AG04449 (cell line): ENCODE measurements around the gene CDHR2.

ENCODE experiments used
- CTCF ChIA-PET: fragments of 350-600 bp; formaldehyde crosslinking; extraction: SDS; loops from one replicate; lab custom pipeline; 2021; ENCODE audit warnings: antibody characterized with exemption; lab: Yijun Ruan, JAX
- POLR2A ChIA-PET: fragments of 400-600, 350-600 bp; formaldehyde crosslinking; extraction: SDS; loops from one replicate; lab custom pipeline; 2020; ENCODE audit warnings: antibody characterized with exemption, inconsistent platforms; lab: Yijun Ruan, JAX
- DNase-seq: peaks from one replicate; pipeline ENCODE4 v3.0.0-alpha.2; 2010; ENCODE audit warnings: low read depth, low spot score
- H3K4me3 ChIP-seq: 2 replicates; pipeline ENCODE4 v1.5.1; 2011; ENCODE audit warnings: low read depth, mild to moderate bottlenecking, control low read depth, low read length
- CTCF ChIP-seq: IDR thresholded peaks from one replicate; pipeline ENCODE4 v1.5.1; 2011; ENCODE audit warnings: mild to moderate bottlenecking, moderate library complexity, low read length, control low read depth, inconsistent platforms; ENCODE audit not compliant: insufficient read depth; ENCODE audit errors: missing control alignments

Gene CDHR2

GRCh38 chr5:176530393-176530982 lies 18.7 kb upstream of the CDHR2 start:
- H3K4me3 ChIP-seq = no peak overlapping the region
- TF ChIP-seq CTCF = no peak
- no peak for DNase-seq
- ChIA-PET POLR2A (no interaction called here), CTCF (no interaction called here)

- CTCF ChIA-PET = interaction anchor here (1.1 kb wide), 1 partner anchor 83 kb away, joined by 3 read pairs; the partner anchor contains the start of gene FAF2
- H3K4me3 ChIP-seq = no peak overlapping the region
- POLR2A ChIA-PET = no interaction called here
- TF ChIP-seq CTCF = no peak
- DNase-seq = no peak
Observed at GRCh38 chr5:176530983-176531901, 17.9 kb upstream of the CDHR2 start.

GRCh38 chr5:176531902-176532493 lies 17.1 kb upstream of the CDHR2 start:
- ChIA-PET CTCF (interaction anchor here (0.9 to 1.1 kb wide), 2 partner anchors 11 to 84 kb away, joined by 3 read pairs; partner anchors contain the start of gene FAF2), POLR2A (no interaction called here)
- no peak overlapping the region for H3K4me3 ChIP-seq
- TF ChIP-seq CTCF = no peak
- no peak for DNase-seq

- ChIA-PET POLR2A (no interaction called here), CTCF (interaction anchor here (0.9 to 1.6 kb wide), 2 partner anchors 10 to 85 kb away, joined by 3 to 7 read pairs; partner anchors contain the start of gene FAF2)
Observed at GRCh38 chr5:176532795-176533194, 16.3 kb upstream of the CDHR2 start.

GRCh38 chr5:176533390-176533789 lies 15.8 kb upstream of the CDHR2 start:
- no peak overlapping the region for H3K4me3 ChIP-seq
- TF ChIP-seq CTCF = no peak
- DNase-seq = no peak
- ChIA-PET POLR2A (no interaction called here), CTCF (interaction anchor here (1.1 to 1.6 kb wide), 4 partner anchors 9 to 85 kb away, joined by 3 to 7 read pairs (median 4); partner anchors contain the start of gene FAF2)

More at GRCh38 chr5:176532795-176533194, 16.3 kb upstream of the CDHR2 start:
- no peak for TF ChIP-seq CTCF
- no peak for DNase-seq
- no peak overlapping the region for H3K4me3 ChIP-seq
